Left ventricle myocardium superior (tissue), 1 donor: ENCODE data around the gene SLC25A47. TPM values are rescaled to one million over a fixed set of nuclear protein-coding genes. Genes with fewer than 3 reads are reported as not detected.

ENCODE experiments used
- ATAC-seq: fragments of 200-7000 bp; cut with Tn5 transposase; one replicate; pipeline ENCODE4 v1.9.1; 2020; ENCODE audit warnings: mild to moderate bottlenecking, moderate library complexity
- DNase-seq: peaks from one replicate; pipeline ENCODE4 v3.0.0-alpha.2; 2020
- intact Hi-C: fragments of 100-400 bp; cut with micrococcal nuclease; formaldehyde crosslinking; loops from one replicate; pipeline ENCODE4 v1.11.0; 2022
- microRNA-seq: library from miRNA; unstranded; fragments of <30 nt; microRNA quantifications from one replicate; pipeline ENCODE4 v1.2.0, GENCODE V29; 2020; ENCODE audit warnings: borderline number of aligned reads
- total RNA-seq: library from RNA; stranded (reverse); fragmentation: NEBNext Ultra II Directional; extraction: Animal tissue kit (Norgen Biotek cat#: 25700); gene quantifications from one replicate; pipeline ENCODE4 v1.2.1, GENCODE V29; 2021
- donor health status: DM: no; HTN: yes; CAD: no; lungs with severe emphysema.

The SLC25A47 gene
- total RNA-seq, 1 donor from 2014 or later: not detected

DNA sequence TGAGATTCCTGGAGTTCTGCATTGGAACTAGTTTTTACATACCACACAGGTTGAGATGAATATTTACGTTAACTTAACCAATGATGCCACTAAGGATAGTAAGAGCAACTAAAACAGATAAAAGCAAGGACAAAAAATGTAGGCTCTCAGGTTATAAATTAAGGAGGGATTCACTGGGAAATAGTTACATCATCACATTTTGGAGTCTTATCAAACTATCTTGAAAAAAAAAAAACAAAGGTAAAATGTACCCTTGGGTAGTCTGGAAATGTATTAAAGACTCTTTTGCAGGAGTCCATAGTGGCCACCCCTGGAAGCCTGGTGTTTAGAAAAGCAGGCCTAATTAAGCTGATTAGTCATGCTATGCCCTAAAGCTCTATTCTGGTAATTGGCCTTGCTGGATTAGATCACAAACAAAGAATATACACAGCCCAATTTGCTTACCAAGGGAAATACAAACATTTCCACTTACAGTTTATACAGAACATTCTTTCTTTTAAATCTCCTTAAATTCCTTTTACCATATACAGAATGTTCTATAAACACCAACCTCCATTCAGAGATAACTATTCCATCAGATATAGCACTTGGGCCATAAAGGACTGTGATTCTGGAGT, 39.3 kb downstream of the SLC25A47 start:
- intact Hi-C loops: no loop called here
- DNase-seq (no peak), ATAC-seq (no peak)

DNA sequence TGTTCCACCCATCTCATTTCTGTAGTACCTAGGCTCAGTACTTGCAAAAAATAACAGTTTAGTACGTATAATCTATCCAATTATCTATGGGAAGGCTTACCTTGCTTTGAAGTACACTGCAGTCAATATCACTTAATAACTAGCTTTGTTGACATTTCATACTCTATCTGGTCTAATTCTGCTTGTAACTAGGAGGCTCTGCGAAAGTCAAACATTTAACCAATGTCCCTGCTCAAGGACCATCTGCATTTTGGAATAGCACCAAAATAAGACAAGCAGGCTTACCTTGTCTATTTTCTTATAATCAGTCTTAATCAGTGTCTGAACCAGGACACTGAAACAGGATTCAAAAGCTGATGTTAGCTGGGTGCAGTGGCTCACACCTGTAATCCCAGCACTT, 39.9 kb downstream of the SLC25A47 start:
- DNase-seq (no peak), ATAC-seq (no peak)
- intact Hi-C loops: no loop called here

DNA sequence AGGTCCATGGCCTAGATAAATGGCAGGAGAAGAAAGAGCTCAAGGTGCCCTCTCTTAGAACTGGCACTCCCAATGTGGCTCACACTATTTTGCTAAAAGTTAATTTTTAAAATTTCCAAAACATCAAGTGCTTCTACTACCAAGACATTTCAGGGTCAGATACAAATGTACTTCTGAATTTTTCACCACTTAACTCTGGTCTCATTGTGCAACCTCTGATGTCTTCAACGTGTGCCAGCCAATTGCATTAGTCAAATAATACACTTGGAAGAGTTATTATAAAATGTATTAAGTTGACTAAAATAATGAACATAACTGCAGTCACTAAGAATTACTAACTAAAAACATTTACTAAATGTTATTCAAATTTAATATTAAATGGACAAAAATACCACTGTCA, 41.3 kb downstream of the SLC25A47 start:
- no peak for DNase-seq
- ATAC-seq: no peak
- intact Hi-C loops: no loop called here

DNA sequence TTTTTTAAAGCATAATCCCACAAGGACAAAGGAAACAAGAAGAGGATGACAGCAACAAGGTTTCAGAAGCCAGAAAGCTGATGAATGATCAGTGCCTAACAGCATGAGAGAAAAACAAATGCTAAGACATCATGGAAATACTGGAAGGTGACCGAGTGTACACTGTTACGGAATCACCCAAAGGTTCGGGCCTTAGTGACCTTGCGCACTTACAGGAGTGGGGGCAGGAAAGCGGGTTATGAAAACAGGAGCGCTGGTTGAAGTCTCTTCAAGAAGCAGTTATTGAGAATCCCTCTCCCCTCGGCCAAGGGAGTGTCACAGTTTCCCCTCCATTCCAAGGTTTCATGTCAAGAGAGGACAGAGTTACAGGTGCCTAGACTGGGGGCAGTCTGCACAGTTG, 42.6 kb downstream of the SLC25A47 start:
- intact Hi-C loops: no loop called here
- ATAC-seq (no peak), DNase-seq (no peak)

DNA sequence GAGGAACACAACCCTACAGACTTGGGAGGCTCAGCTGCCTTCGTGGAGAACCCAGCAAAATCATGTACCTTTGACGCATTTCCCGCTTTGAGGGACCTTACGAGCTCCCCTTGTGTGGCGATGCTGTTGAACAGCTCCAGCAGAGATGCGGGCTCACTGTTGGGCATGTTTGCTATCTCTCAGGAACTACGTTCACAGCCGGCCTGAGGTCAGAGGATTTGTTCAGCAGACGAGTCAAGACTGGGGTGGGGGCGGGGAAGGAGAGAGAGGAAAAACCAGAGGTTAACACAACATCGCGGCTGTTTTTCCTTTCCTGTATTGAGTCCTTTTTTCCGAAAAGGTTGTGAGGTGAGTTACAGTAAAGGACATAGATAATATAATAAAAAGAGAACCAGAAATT, 45.9 kb downstream of the SLC25A47 start:
- DNase-seq (no peak), ATAC-seq (no peak)
- intact Hi-C loops: no loop called here

DNA sequence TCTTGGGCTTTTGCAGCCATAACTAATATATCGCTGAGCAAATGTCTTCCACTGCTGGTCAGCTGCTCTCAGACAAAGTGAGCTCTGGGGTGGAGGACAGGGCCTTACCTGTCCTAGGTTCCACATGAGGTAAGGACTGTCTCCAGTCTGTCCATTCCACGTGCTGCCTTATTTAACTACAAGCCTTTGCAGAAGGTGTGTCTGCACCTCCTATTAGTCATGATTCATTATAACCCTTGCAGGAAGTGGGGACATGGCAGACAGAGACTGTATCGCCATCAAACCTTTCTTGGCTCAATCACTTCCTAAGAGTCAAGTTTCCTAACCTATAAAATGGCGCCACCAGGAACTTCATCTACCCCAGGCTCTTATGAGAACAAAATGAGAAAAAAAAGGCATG, 46.9 kb downstream of the SLC25A47 start:
- intact Hi-C loops: no loop called here
- no peak for DNase-seq
- ATAC-seq: no peak

DNA sequence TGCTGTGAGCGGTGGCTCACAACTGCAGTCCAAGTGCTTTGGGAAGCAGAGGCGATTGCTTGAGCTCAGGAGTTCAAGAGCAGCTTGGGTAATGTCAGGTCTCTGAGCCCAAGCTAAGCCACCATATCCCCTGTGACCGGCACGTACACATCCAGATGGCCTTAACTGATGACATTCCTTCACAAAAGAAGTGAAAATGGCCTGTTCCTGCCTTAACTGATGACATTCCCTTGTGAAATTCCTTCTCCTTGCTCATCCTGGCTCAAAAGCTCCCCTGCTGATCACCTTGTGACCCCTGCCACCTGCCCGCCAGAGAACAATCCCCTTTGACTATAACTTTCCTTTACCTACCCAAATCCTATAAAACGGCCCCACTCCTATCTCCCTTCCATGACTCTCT, 48.6 kb downstream of the SLC25A47 start:
- no peak for ATAC-seq
- DNase-seq: no peak
- intact Hi-C loops: no loop called here

DNA sequence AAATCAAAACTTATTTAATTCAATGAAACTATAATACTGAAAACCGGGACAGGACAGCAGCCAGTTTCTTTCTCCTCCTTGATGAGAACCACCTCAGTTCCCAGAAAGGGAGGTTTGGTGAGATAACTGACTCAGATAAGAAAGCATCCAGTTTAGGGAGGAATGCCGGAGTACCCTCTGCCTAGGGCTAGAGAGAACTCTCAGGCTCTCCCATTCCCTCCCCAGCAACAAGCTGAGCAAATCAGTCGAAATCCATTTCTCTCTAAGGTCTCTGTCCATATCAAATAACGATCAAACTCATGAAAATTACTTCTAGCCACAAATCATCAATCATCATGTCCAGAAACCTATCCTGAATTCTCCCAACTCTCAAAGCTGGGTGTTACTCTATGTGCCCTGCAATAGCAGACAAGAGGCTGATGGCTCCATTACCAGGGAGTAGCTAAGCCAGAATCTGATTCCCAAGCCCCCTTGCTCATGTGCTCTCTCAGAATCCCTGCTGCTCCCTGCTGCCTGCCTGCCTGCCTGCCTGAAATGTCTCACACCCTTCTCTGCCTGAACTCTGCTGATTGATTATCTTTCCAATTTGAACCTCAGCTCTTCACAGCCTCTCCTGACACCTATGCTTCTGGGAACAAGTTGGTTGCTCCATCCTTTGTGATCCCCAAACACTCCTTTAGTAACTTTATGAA, 49.4 kb downstream of the SLC25A47 start:
- intact Hi-C loops: no loop called here
- ATAC-seq: no peak
- DNase-seq: no peak

DNA sequence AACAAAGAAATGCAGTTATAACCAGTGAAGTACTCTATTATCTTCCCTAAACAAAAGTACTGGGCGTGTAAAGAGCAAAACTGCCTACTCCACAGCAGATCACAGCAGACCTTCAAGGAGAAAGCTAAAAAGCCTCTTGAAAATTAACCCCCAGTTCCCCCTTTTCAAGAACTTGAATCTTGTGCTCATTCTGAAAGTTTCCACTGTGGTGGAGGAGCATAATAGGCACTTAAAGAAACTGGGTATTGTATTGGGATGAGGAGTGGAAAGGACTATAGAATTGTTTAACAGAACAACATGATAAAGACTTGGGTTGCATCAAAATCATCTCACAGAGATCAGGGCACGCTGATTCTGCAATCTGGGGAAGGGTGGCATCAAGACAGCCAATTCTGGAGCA, 51.1 kb downstream of the SLC25A47 start:
- intact Hi-C loops: no loop called here
- no peak for ATAC-seq
- no peak for DNase-seq

DNA sequence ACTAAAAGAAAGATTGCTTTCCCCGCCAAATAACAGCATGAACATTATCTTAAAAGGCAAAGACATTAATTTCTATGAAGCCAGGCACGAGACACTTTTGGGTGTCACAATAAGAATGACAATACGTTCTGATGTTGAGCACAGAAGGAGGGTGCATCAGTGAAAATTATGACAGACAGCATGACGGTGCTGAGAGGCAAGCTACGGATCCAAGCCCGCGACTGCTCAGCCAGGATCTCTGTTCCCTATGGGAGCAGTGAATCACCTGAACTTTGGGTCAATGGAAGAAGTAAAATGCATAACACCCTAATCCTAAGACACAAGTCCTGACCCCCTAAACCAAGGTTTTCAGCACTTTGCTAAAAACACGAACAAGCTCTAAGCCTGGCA, 51.7 kb downstream of the SLC25A47 start:
- no peak for ATAC-seq
- DNase-seq: no peak
- intact Hi-C loops: no loop called here

DNA sequence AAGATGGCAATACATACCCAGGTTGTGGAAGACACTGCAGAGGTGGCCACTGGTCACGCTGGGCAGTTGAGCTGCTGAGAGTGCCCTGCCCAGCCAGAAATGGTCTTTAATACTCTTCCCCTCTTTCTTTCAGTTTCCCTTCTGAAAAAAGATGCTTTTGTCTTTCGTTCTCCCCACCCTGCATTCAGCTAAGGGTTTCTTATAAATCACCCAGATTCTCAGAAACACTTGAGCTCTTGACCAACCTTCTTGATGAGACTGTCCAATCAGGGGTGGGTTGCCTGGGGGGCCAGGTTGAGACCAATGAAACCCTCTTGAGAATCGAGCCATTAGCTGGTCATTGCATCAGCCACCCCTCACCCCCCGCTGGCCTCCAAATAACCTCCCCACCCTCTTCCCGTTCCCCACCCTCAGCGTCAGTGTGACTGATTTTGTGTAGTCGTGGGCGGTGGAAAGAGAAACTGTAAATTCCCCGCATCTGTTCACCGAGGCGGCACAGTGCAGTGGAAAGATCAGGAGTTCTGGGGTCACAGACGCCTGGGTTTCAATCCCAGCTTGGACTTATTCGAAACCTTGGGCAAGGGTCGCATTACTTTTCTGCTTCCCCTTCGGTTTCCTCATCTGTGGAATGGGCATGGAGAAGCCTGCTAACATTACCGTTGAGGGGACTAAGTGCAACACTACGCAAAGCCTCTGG, 52.3 kb downstream of the SLC25A47 start:
- intact Hi-C loops: no loop called here

DNA sequence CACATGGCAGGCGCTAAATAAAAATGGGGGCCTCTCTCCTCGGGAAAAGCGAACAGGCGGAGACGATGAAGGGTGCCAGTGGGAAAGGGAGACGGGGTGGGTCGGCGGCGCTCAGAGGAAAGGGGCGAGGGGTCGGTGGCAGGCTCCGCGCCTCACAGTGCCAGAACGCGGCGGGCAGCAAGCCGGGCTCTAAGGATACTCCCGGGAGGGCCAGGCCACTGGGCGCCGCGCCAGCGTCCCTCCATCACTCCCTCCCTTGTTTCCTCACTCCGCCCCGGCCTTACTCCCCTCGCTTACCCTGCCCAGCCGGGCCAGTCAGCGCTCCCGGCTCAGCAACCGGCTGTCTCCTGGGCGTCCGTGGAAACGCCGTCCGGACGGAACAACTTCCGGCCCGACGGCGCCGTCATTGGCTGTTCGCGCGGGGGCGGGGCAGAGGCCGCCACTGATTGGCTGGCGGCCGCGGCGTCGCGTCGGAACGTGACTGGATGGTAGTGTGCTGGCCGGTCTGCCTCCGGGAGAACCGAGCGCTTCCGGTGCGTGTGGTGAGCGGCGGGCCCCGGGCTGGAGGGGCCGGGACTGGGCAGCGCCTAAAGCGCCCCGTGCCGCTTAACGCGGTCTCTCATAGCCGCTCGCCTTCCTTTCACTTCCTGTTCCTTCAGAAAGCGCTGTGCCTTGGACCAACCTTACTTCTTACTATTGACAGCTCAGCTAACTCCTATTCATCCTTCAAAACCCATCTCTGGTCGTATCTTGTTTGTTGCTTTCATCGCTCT, 53.0 kb downstream of the SLC25A47 start, which contains the start of gene WDR25:
Gene WDR25, plus strand, starts transcription at position 523 of the 773 bp plus-strand sequence.
- peak; percentile 96 for ATAC-seq
- peak; percentile 98 for DNase-seq
- intact Hi-C loops: no loop called here

More for the DNA sequence above, 52.3 kb downstream of the SLC25A47 start:
- DNase-seq: peak; percentile 74
- ATAC-seq: peak; percentile 65

DNA sequence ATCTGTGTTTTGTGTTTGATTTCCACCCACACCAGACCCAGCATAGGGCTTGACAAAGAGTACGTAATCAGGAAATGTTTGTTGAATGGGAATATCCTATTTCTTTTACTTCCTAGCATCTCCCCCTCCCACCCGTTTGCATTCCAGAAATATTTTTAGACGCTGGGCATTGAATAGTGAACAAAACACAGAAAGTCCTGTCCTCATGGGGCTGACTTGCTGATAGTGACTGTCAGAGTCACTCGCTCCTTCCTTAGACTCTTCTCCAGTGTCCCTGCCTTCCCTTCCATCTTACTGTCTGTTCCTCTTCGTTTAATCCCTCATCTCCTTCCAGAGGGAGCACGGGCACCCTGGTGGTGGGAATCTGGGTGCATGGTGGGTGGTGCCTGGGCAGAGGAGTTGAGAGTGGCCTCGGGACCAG, 53.6 kb downstream of the SLC25A47 start:
- intact Hi-C loops: no loop called here
- ATAC-seq (no peak), DNase-seq (no peak)

Small RNAs within 50 kb of the gene (microRNA-seq; reads per million reads assigned to microRNA genes)
- gene MIR345 (54.9 reads per million, percentile 31 among the genes with 10 or more reads in this experiment), gene MIR6764 (not detected)

Other genes starting within 250 kb of the SLC25A47 start
- not detected for gene DEGS2, start 163.7 kb upstream of the SLC25A47 start, total RNA-seq
- 48.1 TPM for gene YY1, start 84.2 kb upstream of the SLC25A47 start, total RNA-seq
- gene SLC25A29, start 16.9 kb upstream of the SLC25A47 start, total RNA-seq: 16.5 TPM
- gene WDR25, start 53.1 kb downstream of the SLC25A47 start, total RNA-seq: 4.5 TPM